HG02885 (cell line): ENCODE data around the gene UBE2QL1.

ENCODE experiments used
- ATAC-seq: cut with Tn5 transposase; IDR thresholded peaks from one replicate; pipeline ENCODE4 v1.9.1; 2021; ENCODE audit warnings: mild to moderate bottlenecking; ENCODE audit not compliant: unreplicated experiment, poor library complexity

Gene UBE2QL1

GRCh38 chr5:6518298-6519057, 69.8 kb downstream of the UBE2QL1 start:
- no peak for ATAC-seq

GRCh38 chr5:6520201-6520600, 71.5 kb downstream of the UBE2QL1 start:
- ATAC-seq = no peak

GRCh38 chr5:6522331-6522730, 73.7 kb downstream of the UBE2QL1 start:
- ATAC-seq = no peak

- no peak for ATAC-seq
Measured at GRCh38 chr5:6522923-6523322, 74.3 kb downstream of the UBE2QL1 start.

GRCh38 chr5:6525422-6525821, 76.8 kb downstream of the UBE2QL1 start:
- ATAC-seq = no peak

GRCh38 chr5:6525910-6526309, 77.3 kb downstream of the UBE2QL1 start:
- ATAC-seq = peak; percentile 44

- ATAC-seq = no peak
Measured at GRCh38 chr5:6527749-6528455, 79.2 kb downstream of the UBE2QL1 start.

GRCh38 chr5:6535594-6535993, 86.9 kb downstream of the UBE2QL1 start:
- no peak for ATAC-seq

- ATAC-seq = no peak
Measured at GRCh38 chr5:6539060-6539459, 90.4 kb downstream of the UBE2QL1 start.

GRCh38 chr5:6540111-6540827, 91.6 kb downstream of the UBE2QL1 start:
- no peak for ATAC-seq

GRCh38 chr5:6541256-6542013, 92.8 kb downstream of the UBE2QL1 start:
- no peak for ATAC-seq

- no peak for ATAC-seq
Measured at GRCh38 chr5:6542421-6543345, 94.0 kb downstream of the UBE2QL1 start.

GRCh38 chr5:6543346-6543730, 94.7 kb downstream of the UBE2QL1 start:
- no peak for ATAC-seq

GRCh38 chr5:6543830-6544560, 95.3 kb downstream of the UBE2QL1 start:
- no peak for ATAC-seq
